Measurements from ENCODE around the gene ZNRF3.

The ZNRF3 gene

DNA sequence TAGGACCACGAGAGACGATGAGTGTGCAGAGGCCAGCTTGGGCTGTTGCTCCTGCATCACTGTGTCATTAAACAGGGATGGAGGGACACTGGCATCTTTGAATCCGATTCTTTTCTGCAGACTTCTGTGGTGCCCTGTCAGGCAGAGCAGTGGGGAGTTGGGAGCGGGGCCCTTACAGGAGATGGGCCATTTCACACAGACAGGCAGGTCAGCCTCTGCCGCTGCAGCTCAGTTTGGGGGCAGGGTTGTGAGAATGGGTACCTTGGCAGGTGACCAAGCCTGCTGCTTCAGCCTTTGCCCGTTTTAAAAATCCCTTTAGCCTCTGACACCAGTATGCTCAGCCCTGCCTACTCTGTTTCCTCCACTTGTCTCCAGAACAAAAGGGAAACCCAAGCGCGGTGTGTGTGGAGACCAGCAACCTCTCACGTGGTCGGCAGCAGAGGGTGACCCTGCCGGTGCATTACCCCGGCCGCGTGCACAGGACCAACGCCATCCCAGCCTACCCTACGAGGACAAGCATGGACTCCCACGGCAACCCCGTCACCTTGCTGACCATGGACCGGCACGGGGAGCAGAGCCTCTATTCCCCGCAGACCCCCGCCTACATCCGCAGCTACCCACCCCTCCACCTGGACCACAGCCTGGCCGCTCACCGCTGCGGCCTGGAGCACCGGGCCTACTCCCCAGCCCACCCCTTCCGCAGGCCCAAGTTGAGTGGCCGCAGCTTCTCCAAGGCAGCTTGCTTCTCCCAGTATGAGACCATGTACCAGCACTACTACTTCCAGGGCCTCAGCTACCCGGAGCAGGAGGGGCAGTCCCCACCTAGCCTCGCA, 165.7 kb downstream of the ZNRF3 start:
- H3K27ac ChIP-seq, result no peak overlapping the region
- TF ChIP-seq, protein P1, sequence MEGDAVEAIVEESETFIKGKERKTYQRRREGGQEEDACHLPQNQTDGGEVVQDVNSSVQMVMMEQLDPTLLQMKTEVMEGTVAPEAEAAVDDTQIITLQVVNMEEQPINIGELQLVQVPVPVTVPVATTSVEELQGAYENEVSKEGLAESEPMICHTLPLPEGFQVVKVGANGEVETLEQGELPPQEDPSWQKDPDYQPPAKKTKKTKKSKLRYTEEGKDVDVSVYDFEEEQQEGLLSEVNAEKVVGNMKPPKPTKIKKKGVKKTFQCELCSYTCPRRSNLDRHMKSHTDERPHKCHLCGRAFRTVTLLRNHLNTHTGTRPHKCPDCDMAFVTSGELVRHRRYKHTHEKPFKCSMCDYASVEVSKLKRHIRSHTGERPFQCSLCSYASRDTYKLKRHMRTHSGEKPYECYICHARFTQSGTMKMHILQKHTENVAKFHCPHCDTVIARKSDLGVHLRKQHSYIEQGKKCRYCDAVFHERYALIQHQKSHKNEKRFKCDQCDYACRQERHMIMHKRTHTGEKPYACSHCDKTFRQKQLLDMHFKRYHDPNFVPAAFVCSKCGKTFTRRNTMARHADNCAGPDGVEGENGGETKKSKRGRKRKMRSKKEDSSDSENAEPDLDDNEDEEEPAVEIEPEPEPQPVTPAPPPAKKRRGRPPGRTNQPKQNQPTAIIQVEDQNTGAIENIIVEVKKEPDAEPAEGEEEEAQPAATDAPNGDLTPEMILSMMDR (conservative IDR thresholded peaks at IDR 0.05), result no peak

DNA sequence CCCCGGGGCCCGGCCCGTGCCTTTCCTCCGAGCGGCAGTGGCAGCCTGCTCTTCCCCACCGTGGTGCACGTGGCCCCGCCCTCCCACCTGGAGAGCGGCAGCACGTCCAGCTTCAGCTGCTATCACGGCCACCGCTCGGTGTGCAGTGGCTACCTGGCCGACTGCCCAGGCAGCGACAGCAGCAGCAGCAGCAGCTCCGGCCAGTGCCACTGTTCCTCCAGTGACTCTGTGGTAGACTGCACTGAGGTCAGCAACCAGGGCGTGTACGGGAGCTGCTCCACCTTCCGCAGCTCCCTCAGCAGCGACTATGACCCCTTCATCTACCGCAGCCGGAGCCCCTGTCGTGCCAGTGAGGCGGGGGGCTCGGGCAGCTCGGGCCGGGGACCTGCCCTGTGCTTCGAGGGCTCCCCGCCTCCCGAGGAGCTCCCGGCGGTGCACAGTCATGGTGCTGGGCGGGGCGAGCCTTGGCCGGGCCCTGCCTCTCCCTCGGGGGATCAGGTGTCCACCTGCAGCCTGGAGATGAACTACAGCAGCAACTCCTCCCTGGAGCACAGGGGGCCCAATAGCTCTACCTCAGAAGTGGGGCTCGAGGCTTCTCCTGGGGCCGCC, 166.4 kb downstream of the ZNRF3 start:
- no peak overlapping the region for H3K27ac ChIP-seq
- TF ChIP-seq, protein P1 (conservative IDR thresholded peaks at IDR 0.05), result no peak

DNA sequence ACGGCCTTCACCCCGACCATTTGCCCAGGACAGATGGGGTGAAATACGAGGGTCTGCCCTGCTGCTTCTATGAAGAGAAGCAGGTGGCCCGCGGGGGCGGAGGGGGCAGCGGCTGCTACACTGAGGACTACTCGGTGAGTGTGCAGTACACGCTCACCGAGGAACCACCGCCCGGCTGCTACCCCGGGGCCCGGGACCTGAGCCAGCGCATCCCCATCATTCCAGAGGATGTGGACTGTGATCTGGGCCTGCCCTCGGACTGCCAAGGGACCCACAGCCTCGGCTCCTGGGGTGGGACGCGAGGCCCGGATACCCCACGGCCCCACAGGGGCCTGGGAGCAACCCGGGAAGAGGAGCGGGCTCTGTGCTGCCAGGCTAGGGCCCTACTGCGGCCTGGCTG, 167.1 kb downstream of the ZNRF3 start:
- TF ChIP-seq, protein P1 (conservative IDR thresholded peaks at IDR 0.05), result no peak

DNA sequence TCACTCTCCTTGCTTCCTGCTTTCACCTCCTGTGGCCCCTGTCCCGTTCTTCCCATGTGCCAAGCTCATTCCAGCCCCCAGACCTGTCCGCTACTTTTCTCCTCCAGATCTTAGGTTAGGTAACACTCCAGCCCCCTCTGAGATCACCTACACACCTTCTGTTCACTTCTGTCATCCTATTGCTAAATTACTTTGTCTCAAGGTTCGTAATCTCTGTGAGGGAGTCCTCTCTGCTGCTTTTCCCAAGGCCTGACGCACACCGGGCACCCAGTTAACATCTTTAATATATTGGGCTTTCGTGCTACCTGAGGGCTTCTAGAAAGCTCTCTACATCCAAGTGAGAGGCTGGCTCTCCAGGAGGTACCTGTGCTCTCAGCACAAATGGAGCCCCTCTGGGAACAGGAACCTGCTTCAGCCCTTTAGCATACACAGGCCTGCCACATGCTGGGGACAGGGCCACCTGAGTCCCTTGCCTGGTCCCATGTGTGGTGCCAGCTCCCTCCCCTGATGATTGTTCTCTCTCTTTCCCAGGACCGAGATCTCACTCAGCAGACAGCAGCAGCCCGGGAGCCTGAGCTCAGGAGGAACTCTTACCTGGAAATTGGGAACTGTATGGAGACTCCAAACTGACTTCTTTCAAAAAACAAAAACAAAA, 169.8 kb downstream of the ZNRF3 start:
- TF ChIP-seq, protein P1 (conservative IDR thresholded peaks at IDR 0.05), result no peak
- H3K27ac ChIP-seq, result no peak overlapping the region

More for the DNA sequence above, 167.1 kb downstream of the ZNRF3 start:
- no peak overlapping the region for H3K27ac ChIP-seq

DNA sequence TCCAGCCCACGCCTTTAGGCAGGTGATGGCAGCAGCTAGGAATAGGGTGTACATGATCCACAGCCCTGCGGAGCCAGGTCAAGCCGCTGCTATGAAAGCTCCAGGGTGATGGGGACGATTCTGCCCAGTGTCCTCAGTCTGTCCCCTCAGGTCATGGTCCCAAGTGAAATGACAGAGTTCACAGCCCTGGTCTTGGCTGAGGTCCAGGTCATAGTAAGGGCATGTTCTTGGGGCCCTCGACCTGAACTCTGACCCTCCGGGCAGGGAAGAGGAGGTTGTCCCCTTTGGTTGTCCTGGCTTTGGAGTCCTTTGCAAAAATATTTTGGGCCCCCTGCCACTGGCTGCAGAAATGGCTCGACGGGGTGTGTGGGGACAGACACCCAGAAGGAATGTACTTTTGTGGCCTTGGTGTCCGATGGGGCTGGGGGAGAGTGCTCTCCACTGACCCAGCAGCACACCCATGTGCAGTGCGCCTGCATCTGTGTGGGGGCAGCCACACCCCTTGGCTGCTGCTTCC, 170.9 kb downstream of the ZNRF3 start:
- TF ChIP-seq, protein P1 (conservative IDR thresholded peaks at IDR 0.05), result no peak
- H3K27ac ChIP-seq, result no peak overlapping the region

DNA sequence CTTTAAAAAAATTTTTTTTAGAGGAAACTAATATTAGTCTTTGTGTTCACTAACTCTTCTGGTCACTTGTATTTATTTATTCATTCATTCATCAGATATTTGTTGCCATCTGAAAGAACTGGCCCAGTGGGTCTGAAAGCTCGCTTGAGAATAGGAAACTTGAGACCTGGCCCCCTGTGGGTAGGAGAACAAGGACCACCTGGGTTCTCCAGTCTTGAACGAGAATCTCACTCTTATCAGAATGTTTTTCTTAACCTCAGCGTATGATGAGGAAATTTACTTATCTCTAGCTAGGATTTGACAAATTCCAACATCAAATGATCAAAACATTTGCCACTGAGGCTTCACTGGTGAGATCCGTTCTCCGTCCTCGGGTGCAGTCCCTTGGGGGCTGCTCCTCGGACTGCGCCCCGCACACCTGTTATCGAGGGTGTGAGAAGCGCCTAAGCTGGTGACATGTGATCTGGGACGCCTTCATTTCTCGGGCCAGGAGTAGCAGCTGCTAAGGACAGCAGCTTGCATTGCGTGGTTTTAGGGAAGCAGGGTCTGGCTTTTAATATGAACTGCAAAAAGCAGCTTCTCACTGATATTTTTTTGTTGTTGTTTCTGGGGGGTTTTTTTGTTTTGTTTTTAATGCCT, 171.9 kb downstream of the ZNRF3 start:
- TF ChIP-seq, protein P1 (conservative IDR thresholded peaks at IDR 0.05), result no peak
- H3K27ac ChIP-seq, result no peak overlapping the region

DNA sequence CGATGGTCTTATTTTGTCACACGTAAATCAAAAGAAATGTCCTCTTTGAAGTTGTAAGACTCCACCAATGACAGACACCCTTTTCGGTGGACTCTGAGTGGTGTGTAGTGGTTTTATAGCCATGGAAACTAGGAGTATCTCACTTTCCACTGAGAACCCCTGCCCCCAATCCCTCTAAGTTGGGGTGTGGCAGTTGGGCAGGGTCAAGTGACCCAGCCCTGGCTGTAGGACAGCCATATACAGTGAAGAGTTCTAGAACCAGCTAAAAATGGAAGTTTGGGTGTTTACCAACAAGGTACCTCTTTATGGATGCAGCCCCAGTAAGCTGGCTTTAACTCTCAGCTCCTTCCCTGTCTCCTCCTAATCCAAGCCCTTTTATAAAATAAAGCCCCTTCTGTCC, 173.1 kb downstream of the ZNRF3 start:
- TF ChIP-seq, protein P1 (conservative IDR thresholded peaks at IDR 0.05), result no peak
- H3K27ac ChIP-seq, result no peak overlapping the region
